Type B pancreatic cell (in vitro differentiated cells): Measurements from ENCODE around the gene ZSCAN4. TPM values are rescaled to one million over a fixed set of nuclear protein-coding genes. Genes with fewer than 3 reads are reported as not detected.
A peak's percentile ranks its signal among the peaks of the same experiment; 100 is the strongest.

Source experiments
- DNase-seq: peaks from one replicate; pipeline ENCODE4 v3.0.0; 2021; ENCODE audit warnings: mixed read lengths; ENCODE audit not compliant: unreplicated experiment; ENCODE audit errors: extremely low spot score
- H3K27ac Mint-ChIP-seq: 2 replicates; pipeline ENCODE4 v1.8.0; 2021; ENCODE audit warnings: mild to moderate bottlenecking, mixed read lengths
- H3K27me3 Mint-ChIP-seq: 2 replicates; pipeline ENCODE4 v1.8.0; 2021; ENCODE audit warnings: mixed read lengths
- H3K36me3 Mint-ChIP-seq: 2 replicates; pipeline ENCODE4 v1.8.0; 2021; ENCODE audit warnings: mixed read lengths
- H3K4me1 Mint-ChIP-seq: one replicate; pipeline ENCODE4 v1.8.0; 2021; ENCODE audit warnings: mixed read lengths; ENCODE audit not compliant: unreplicated experiment
- H3K4me3 Mint-ChIP-seq: 2 replicates; pipeline ENCODE4 v1.8.0; 2021; ENCODE audit warnings: mild to moderate bottlenecking, mixed read lengths
- H3K9me3 Mint-ChIP-seq: 2 replicates; pipeline ENCODE4 v1.8.0; 2021; ENCODE audit warnings: mixed read lengths
- CTCF ChIP-seq: fragments of 200-600 bp; sonication (generic); conservative IDR thresholded peaks from 2 replicates; pipeline ENCODE4 v1.5.0; 2021; ENCODE audit warnings: antibody characterized with exemption, mild to moderate bottlenecking
- total RNA-seq: library from RNA; stranded (reverse); gene quantifications from 2 replicates; pipeline ENCODE4 v1.2.1, GENCODE V29; 2021; ENCODE audit warnings: low replicate concordance

ZSCAN4 gene
- total RNA-seq, 1 donor from 2014 or later = not detected

- H3K9me3 Mint-ChIP-seq = peaks cover 25% of the 10 kb centered on the region
- peak overlapping the region; percentile 74 for H3K27ac Mint-ChIP-seq
- H3K36me3 Mint-ChIP-seq = peaks cover 5% of the 10 kb centered on the region
- H3K4me3 Mint-ChIP-seq = peak overlapping the region; percentile 67
- H3K27me3 Mint-ChIP-seq = peaks cover 8% of the 10 kb centered on the region
- TF ChIP-seq CTCF = no peak
- no peak for DNase-seq
- H3K4me1 Mint-ChIP-seq = no peaks in the 10 kb centered on the region
Observed at GRCh38 chr19:57651654-57651996, 17.1 kb upstream of the ZSCAN4 start.

- Mint-ChIP-seq H3K4me3 (no peak overlapping the region), H3K27me3 (peaks cover 15% of the 10 kb centered on the region), H3K27ac (no peak overlapping the region), H3K36me3 (peaks cover 5% of the 10 kb centered on the region), H3K9me3 (peaks cover 25% of the 10 kb centered on the region), H3K4me1 (no peaks in the 10 kb centered on the region)
- no peak for DNase-seq
- no peak for TF ChIP-seq CTCF
Observed at GRCh38 chr19:57653689-57654088, 15.0 kb upstream of the ZSCAN4 start.

- Mint-ChIP-seq H3K4me1 (no peaks in the 10 kb centered on the region), H3K9me3 (peaks cover 25% of the 10 kb centered on the region), H3K4me3 (no peak overlapping the region), H3K27me3 (peaks cover 30% of the 10 kb centered on the region), H3K27ac (no peak overlapping the region), H3K36me3 (peaks cover 5% of the 10 kb centered on the region)
- TF ChIP-seq CTCF = no peak
- no peak for DNase-seq
Observed at GRCh38 chr19:57655443-57655842, 13.3 kb upstream of the ZSCAN4 start.

GRCh38 chr19:57656346-57656745 is 12.4 kb upstream of the ZSCAN4 start:
- no peak overlapping the region for H3K27ac Mint-ChIP-seq
- DNase-seq = no peak
- peaks cover 24% of the 10 kb centered on the region for H3K9me3 Mint-ChIP-seq
- H3K27me3 Mint-ChIP-seq = peaks cover 37% of the 10 kb centered on the region
- no peaks in the 10 kb centered on the region for H3K4me1 Mint-ChIP-seq
- peaks cover 5% of the 10 kb centered on the region for H3K36me3 Mint-ChIP-seq
- no peak overlapping the region for H3K4me3 Mint-ChIP-seq
- TF ChIP-seq CTCF = no peak

GRCh38 chr19:57664269-57665127 is 4.2 kb upstream of the ZSCAN4 start:
- Mint-ChIP-seq H3K27me3 (peaks cover 24% of the 10 kb centered on the region), H3K9me3 (no peaks in the 10 kb centered on the region), H3K4me1 (peaks cover 4% of the 10 kb centered on the region), H3K36me3 (no peaks in the 10 kb centered on the region), H3K27ac (no peak overlapping the region), H3K4me3 (peak overlapping the region; percentile 88)
- peak; percentile 72 for DNase-seq
- no peak for TF ChIP-seq CTCF
